ENCODE measurements around the gene ELF2.
A peak's percentile ranks its signal among the peaks of the same experiment; 100 is the strongest.
"Not testable (repeated sequence)": the region's sequence is repeated elsewhere in the genome, so short reads cannot be mapped to it uniquely, and the experiment has no call there.

ELF2 gene

DNA sequence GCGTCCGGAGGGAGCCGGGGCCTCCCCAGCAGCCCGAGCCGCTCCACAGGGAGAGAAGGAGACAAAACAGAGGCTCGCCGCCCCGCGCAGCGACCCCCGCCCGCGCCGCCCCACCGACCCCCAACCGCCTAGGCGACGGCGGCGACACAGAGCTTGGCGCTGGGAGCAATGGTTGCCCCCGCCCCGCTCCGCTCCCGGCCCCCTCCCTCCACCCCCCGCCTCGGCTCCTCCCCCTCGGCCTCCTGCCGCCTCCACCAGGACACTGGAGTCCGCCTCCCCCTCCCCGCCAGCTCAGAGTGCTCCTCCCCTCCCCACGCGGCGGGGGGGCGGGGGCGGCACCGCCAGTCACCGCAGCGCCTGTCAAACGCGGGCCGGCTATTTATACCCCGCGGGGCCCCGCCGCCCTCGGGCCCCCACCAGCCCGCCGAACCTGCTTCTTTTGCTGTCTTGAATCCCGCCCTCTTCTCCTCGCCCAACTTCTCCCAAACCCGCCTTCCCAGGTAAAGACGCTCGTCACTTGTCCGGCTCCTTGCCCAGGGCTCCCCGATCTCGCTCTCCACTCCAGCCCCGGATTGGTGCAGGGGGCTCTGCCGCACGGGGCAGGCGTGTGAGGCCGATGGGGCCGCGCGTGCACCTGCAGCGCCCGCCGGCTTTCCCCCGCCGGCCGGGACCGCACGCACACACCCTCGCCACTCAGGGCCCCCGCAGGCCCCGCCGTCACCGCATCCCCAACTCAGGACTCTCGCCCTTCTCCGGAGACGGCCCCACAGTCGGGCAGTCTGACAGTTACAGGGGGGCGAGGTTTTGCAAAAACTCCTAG, at the start of gene ELF2:
Gene ELF2, minus strand, starts transcription at position 170 of the 820 bp plus-strand sequence. CDS start 39,517 bp downstream, outside the sequence.
- peak; percentile 91 for DNase-seq (ENCODE audit: low read depth, low spot score)

DNA sequence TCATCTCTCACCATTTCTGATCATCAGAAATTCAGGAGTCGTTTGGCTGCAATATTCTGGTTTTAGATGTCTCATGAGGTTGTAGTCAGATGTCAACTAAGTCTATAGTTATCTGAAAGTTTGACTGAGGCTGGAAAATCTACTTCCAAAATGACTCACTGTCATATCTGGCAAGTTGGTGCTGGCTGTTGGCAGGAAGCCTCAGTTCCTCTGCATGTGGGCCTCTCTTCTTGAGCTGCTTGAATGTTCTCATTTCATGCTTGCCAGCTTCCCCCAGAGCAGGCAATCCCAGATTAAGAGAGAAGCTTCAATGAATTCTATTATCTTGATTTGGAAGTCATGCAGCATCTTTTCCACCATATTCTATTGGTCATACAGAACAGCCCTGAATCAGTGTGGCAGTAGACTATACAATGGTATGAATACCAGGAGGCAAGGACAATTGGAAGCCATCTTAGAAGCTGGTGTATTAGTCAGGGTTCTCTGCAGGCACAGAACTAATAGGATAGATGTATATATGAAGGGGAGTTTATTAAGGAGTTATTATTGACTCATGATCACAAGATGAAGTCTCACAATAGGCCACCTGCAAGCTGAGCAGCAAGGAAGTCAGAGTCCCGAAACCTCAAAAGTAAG, 46.8 kb upstream of the ELF2 start:
- no peak for DNase-seq (ENCODE audit: low read depth, low spot score)

DNA sequence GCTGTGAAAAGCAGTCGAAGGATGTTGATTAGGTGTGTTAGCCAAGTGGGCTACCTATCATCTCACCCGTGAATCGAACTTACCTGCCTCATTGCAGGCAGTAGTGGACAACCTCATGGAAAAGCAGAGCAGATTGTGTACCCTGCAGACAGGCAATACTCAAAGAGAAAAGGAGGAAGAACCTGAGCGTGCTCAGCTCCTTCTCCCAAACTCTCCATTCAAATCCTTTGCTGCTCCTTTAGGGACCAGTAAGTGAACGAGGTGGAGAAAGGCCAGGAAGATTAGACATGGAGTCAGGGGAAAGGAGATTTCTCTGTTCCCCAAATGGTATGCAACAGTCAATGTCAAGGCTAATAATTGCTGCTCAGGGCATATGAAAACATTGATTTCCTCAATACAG, 45.2 kb upstream of the ELF2 start:
- DNase-seq (ENCODE audit: low read depth, low spot score): no peak

DNA sequence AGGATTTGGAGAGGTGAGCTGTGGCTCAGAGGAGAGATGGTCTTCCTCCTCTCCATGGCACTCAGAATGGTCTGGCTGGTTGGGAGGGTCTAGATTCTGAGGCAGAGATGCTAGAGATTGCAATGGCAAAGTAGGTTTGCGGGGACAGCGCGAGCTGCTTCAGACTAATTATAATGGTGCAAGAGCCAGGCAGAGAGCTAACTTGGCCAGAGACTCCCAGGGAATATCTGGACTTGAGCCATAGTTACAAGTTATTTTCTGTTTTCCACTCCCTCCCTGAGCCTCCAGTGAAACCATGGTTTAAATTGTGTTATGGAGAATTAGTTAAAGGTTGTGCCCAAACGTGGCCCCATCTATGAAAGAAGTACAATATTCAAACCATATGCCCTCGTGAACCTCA, 44.7 kb upstream of the ELF2 start:
- no peak for DNase-seq (ENCODE audit: low read depth, low spot score)

DNA sequence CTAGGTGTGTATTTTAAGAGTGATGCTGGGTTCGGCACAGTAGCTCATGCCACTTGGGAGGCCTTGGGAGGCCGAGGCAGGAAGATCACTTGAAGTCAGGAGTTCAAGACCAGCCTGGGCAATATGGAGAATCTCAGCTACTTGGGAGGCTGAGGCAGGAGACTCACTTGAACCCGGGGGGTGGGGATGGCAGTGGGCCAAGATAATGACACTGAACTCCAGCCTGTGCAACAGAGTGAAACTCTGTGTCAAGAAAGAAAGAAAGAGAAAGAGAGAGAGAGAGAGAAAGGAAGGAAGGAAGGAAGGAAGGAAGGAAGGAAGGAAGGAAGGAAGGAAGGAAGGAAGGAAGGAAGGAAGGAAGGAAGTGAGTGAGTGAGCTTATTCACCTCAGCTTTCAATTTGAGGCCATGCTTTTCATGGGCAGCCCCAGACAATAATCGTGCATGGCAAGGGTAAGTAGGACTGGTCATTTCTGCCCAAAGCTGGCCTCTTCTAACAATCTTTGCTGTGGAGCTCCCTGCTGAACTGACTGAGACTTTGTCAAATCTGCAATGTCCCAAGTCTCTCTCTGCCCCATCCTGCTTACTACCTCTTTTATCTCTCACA, 42.5 kb upstream of the ELF2 start:
- no peak for DNase-seq (ENCODE audit: low read depth, low spot score)

DNA sequence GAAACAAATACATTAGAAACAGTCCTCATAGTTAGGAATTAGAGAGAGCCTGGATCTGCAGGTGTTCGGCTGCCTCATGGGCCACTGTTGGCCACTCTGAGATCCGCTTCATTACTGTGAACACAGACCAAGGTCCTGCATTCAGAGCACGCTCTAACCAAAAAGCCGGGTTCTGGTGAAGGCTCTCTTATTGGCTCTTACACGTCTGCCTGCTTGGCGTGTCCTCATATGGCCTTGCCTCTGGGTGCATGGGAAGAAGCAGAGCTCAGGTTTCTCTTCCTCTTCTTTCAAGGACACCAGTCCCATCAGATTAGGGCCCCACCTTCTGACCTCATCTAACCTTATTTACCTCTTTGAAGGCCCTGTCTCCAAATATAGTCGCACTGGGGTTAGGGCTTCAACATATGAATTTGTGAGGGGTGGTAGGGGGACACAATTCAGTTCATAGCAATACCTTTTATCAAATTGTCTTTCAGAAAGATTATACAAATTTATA, 37.1 kb upstream of the ELF2 start:
- DNase-seq (ENCODE audit: low read depth, low spot score): peak; percentile 93

DNA sequence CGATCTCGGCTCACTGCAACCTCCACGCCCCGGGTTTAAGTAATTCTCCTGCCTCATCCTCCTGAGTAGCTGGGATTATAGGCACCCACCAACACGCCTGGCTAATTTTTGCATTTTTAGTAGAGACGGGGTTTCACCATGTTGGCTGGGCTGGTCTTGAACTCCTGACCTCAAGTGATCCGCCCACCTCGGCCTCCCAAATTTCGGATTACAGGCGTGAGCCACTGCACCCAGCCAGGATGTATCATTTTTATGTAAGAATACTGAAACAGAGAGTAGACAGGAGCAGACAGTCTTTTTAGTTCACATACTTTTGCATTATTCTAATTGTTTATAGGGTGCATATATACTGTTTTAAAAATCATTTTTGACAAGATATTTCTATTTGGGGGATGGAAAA, 36.6 kb upstream of the ELF2 start:
- DNase-seq (ENCODE audit: low read depth, low spot score): not testable (repeated sequence)

DNA sequence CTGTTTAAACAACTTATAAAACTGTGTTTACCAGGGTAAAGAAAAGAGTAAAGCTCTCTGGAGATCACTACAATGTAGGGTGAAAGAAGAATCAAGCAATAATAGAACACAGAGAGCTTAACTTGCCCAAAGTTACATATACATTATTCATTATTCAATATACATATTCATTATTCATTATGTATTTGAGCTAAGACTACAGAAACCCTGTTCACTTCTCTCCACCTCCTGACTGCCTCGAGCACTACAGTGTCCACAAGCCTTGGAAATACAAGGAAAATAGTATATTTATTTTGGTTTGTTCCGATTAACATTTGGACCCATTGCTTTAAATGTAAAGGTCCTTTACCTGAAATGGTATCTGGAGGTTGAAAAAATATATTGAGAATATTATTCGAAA, 35.9 kb upstream of the ELF2 start:
- DNase-seq (ENCODE audit: low read depth, low spot score): no peak

DNA sequence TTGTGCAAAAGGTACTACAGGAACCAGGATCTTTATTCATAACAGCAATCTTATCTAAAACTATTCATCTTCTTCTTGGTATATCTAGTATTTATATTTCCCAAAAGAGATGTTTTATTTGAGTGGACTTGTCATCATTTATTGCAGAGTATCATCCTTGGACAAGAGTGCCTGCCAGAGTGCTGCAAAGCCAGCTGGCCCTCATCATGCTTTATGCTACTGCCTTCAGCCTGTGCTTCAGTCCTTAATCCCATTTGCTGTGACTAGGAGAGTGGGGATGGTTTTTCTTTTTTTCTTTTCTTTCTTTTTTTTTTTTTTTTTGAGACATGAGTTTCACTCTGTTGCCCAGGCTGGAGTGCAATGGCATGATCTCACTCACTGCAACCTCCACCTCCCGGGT, 33.5 kb upstream of the ELF2 start:
- no peak for DNase-seq (ENCODE audit: low read depth, low spot score)

DNA sequence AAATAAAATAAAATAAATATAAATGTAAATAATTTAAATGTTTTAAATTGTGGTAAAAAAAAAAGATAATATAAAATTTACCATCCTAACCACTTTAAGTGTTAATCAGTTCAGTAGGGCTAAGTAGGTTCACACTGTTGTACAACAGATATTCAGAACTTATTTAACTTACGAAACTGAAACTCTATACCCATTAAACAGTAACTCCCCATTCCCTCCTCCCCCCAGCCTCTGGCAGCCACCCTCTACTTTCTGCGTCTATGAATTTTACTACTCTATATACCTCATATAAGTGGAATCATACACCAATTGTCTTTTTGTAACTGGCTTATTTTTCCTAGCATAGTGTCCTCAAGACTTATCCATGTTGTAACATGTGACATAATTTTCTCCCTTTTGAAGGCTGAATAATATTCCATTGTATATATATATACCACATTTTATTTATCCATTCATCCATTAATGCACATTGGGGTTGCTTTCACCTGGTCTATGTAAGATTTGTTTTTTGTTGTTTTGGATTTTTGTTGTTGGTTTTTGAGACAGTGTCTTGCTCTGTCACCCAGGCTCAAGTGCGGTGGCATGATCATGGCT, 32.5 kb upstream of the ELF2 start:
- no peak for DNase-seq (ENCODE audit: low read depth, low spot score)

DNA sequence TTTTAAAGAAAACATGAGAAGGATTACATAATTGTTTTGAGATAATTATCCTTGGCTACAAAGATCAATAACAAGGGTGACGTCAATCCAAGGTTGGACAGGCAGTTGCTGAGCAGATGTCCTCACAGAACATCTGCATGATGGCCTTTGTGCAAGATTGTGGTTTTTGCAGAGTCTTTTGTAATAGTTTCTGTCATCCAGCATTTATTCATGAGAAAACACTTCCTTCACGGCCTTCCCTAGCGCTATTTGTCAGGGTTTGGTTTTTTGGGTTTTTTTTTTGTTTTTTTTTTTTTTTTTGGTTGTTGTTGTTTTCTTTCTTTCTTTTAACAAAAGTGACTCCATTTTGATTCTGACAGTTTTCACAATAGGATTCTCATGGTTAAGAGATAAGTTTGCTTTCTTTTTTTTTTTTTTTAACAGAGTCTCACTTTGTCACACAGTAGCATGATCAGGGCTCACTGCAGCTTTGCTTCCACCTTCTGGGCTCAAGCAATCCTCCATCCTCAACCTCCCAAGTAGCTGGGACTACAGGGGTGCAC, 31.5 kb upstream of the ELF2 start:
- no peak for DNase-seq (ENCODE audit: low read depth, low spot score)

DNA sequence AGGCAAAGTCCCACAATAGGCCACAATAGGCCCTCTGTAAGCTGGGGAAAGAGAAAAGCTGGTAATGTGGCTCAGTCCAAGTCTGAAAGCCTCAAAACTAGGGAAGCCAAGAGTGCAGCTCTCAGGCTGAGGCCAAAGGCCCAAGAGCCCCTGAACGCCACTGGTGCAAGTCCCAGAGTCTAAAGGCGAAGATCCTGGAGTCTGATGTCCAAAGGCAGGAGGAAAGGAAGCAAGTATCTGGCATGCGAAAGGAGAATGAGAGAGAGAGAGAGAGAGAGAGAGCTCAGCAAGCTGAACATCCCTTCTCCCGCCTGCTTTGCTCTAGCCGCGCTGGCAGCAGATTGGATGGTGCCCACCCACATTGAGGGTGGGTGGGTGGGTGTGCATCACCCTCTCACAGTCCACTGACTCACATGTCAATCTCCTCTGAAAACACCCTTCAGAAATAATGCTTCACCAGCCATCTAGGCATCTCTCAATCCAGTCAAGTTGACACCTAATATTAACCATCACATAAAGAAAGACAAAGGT, 30.9 kb upstream of the ELF2 start:
- DNase-seq (ENCODE audit: low read depth, low spot score): no peak

DNA sequence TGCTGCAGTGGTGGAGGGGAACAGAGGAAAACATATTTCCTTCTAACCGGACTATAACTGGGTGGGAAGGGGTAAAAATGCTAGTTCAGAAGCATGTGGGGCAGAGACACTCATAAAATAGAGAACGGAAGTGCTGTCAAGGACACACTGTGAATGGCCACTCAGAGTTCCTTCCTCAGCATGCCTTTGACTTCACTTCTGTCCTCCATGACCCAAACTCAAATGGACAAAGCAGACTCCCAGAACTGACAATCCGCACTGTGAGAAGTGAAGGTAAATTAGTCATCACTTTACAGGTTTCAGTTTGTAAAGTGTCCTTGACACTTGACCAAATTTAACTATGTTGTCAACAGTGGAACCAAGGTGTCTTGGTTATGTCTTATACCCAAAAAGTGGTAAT, 30.2 kb upstream of the ELF2 start:
- DNase-seq (ENCODE audit: low read depth, low spot score): no peak

DNA sequence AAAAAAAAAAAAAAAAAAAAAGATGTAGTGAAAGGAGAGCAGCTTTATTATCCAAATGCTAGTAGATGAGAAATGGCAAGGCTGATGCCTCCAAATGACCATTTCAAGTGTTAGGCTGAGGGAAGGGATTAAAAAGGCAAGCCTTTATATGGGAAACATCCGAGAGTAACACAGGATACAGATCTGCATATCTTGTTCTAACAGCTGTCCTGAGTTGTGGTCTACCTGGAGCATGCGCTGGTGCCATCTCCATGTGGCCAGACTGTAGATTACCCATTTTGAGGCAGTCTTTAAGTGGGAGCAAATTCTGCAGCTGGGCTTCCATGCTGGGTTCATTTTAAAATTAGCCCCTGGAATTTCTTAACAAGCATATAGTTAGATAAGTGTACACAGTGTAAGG, 26.0 kb upstream of the ELF2 start:
- DNase-seq (ENCODE audit: low read depth, low spot score): no peak

DNA sequence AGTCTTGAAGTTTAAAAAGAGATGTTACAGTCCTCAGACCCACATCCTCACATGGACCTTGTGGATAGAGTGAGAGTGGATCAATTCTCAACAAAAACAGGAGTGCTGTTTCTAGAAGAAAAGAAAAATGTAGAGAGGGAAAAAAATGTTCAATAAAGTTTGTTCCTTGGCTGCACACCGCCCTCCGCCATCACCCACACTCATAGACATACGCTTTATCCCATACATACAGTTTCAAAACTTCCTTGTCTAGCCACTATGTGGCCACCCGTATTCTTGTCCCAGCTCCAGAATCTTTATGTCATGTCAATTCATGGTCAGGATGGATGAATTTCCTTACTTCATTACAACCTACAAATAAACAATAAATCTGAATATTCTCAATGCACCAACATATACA, 23.5 kb upstream of the ELF2 start:
- DNase-seq (ENCODE audit: low read depth, low spot score): no peak

DNA sequence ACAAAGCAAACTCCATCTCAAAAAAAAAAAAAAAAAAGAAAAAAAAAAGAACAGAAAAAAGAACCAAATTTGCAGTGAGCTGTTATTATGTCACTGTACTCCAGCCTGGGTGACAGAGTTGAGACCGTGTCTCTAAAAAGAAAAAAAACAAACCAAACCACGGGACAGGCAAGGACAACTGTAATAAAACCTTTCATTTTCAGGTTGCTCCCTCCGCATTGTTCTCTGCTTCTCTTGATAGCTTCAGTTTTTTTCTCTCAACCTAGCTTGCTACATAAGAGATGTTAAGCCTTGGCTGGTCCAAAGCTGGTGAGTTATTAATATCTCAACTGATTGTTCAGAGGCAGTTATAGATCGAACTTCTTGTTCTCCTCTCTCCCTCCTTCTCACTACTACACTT, 23.1 kb upstream of the ELF2 start:
- no peak for DNase-seq (ENCODE audit: low read depth, low spot score)

DNA sequence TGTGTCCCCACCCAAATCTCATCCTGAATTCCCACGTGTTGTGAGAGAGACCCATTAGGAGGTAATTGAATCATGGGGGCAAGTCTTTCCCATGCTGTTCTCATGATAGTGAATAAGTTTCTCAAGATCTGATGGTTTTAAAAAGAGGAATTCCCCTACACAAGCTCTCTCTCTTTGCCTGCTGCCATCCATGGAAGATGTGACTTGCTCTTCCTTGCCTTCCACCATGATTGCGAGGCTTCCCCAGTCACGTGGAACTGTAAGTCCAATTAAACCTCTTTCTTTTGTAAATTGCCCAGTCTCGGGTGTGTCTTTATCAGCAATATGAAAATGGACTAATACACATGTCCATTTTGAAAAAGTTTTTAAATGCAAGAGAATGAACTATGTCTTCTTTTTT, 20.2 kb upstream of the ELF2 start:
- DNase-seq (ENCODE audit: low read depth, low spot score): not testable (repeated sequence)

DNA sequence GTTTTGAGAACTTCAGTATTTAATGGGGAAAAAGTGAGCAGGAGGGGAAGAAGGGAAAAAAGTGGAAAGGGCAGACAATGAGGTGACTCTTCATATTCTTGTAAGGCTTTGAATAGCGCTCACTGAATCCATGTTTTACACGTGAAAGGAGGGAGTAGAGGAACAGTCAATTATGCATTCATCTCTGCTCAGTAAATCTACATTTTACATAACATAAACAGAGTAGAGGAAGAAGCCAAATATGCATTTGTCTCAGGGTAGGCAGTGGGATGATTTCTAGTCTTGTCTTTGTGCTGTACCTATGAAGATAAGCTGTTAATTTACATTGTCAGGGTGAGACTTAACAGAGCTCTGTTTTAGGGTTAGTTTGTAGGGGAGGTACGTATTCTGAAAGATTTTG, 19.4 kb upstream of the ELF2 start:
- no peak for DNase-seq (ENCODE audit: low read depth, low spot score)

DNA sequence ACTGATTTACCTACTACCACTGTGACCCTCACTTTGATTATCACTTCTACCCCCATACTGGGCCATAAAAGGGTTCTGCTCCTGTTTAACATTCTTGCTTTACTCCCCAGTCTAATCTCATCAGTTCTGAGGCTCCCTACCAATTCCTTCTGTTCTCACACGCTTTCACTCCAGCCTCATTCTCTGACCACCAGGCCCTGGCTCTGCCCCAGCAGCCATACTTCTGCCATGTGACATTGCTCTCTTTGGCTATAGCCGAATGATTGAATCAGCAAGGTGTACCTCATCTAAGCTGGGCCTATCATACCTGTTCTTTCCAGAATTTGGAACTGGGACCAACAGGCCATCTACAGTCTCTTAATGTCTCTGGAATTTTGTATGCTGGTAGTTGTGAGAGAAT, 14.4 kb upstream of the ELF2 start:
- DNase-seq (ENCODE audit: low read depth, low spot score): no peak

DNA sequence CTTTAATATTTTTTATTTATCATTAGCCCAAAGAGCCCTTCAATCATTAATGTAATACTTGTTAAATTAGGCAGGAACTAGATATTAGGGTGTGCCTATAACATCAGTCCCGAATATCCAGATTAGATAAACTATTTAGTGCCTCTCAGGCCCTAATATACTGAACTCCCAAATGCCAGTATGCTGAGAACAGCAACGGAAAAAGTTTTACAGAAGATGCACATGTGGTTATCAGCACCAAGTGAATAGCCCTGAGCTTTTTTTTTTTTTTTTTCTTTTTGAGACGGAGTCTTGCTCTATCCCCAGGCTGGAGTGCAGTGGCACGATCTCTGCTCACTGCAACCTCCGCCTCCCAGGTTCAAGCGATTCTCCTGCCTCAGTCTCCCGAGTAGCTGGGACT, 13.0 kb upstream of the ELF2 start:
- DNase-seq (ENCODE audit: low read depth, low spot score): no peak

DNA sequence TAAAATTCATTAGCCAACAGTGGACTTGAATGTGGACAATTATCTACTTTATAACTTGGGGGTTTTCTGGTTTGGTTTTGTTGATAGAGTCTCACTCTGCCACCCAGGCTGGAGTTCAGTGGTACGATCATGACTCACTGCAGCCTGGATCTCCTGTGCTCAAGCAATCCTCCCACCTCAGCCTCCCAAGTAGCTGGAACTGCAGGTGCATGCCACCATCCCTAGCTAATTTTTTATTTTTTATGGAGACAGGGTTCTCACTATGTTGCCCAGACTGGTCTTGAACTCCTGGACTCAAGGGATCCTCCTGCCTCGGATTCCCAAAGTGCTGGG, 12.4 kb upstream of the ELF2 start:
- no peak for DNase-seq (ENCODE audit: low read depth, low spot score)
